GM21619 (cell line): Measurements from ENCODE around the gene FEV.
"Not testable (repeated sequence)": the region's sequence is repeated elsewhere in the genome, so short reads cannot be mapped to it uniquely, and the experiment has no call there.

Experiments used
- ATAC-seq: cut with Tn5 transposase; IDR thresholded peaks from one replicate; pipeline ENCODE4 v1.9.1; 2021; ENCODE audit not compliant: unreplicated experiment

FEV gene

DNA sequence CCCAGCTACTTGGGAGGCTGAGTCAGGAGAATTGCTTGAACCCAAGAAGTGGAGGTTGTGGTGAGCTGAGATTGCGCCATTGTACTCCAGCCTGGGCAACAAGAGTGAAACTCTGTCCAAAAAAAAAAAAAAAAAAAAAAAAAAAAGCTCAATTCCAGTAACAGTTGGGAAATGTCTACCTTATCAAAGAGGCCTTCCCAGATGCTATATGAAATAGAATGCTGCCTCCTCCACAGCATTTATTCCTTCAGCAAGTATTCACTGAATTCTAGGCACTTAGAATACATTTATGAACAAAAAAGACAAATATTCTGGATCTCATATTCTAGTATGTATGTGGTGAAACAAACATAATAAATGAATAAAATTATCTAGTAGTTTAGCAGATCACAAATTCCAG, 38.4 kb downstream of the FEV start:
- ATAC-seq: no peak

DNA sequence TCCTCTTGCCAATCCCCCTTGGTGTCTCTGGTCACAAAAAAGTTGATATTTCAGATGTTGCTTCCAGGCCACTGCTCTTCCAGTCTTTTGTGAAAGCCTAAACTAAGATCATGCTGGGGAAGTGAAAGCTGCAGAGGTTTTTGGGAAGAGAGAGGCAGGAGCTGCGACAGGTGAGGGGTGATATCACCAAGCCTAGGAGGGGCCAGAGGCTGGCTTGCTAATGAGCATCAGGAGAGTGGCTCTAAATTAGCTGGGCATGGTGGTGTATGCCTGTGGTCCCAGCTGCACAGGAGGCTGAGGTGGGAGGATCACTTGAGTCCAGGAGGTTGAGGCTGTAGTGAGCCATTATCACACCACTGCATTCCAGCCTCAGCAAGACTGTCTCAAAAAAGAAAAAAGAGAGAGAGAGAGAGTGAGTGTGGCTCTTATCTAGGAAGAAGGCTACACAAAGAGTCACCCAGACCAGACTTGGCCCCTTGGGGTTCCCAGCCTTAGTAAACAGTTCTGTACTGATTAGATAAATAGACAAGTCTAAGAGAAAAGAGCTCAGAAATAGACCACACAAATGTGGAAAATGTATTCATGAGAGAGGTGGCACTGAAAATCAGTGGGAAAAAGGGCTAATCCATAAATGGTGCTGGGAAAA, 40.1 kb downstream of the FEV start:
- no peak for ATAC-seq

DNA sequence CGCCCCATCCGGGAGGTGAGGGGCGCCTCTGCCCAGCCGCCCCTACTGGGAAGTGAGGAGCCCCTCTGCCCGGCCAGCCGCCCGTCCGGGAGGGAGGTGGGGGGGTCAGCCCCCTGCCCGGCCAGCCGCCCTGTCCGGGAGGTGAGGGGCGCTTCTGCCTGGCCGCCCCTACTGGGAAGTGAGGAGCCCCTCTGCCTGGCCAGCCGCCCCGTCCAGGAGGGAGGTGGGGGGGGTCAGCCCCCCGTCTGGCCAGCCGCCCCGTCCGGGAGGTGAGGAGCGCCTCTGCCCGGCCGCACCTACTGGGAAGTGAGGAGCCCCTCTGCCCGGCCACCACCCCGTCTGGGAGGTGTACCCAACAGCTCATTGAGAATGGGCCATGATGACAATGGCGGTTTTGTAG, 53.2 kb downstream of the FEV start:
- not testable (repeated sequence) for ATAC-seq
